ENCODE data around the gene GPC5.
"Not testable (repeated sequence)": the region's sequence is repeated elsewhere in the genome, so short reads cannot be mapped to it uniquely, and the experiment has no call there.

The GPC5 gene

DNA sequence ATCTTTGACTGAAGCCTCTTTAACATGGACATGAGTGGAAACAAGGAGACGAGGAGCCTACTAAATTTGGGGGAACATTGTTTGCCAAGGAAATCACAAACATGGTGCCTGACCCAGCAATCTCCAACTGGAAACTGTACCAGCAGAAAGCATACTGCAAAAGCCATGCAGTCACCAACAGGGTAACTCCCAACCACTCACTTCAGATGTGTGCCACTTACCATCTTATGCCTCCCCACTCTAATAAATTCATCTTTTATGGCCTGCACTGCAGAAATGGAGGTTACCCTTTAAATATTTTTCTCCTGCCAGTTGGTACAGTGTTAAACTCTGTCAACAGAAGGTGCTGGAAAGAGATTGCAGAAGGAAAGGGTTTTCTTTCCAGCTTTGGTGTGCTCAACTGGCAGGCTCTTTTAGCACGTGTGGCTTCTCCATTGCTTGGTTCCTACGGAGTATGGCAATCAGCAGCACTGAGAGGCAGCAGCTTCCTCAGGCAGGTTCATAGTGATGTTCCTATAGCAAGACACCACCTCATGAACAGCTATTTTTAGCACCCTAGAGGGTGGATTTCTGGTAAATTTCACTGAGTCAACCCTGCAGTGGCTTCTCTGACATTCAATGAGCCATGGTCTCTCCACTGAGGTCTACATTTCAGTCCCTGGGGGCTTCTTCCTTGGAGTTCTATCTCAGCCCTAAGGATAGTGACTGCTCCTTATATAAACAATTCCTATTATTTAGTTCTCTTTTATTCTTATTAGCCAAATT, 29.6 kb upstream of the GPC5 start:
- DNase-seq: no peak

DNA sequence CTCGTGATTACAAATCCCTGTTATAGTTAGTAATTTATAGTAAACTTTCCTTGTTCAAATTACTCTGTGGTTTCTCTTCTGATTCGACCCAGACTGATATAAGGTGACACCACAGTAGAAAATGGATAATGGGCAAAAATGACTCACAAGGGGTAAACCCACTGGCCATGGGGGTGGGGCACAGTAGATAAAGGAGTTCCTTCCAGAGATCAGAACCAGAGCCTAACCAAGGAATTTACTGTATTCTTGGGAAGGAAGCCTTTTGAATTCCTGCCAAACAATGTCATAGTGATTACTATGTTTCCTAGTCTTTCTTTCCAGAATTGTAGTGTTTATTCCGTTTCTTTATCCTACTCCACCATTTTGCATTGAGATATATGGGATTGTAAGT, 29.0 kb upstream of the GPC5 start:
- DNase-seq: no peak

DNA sequence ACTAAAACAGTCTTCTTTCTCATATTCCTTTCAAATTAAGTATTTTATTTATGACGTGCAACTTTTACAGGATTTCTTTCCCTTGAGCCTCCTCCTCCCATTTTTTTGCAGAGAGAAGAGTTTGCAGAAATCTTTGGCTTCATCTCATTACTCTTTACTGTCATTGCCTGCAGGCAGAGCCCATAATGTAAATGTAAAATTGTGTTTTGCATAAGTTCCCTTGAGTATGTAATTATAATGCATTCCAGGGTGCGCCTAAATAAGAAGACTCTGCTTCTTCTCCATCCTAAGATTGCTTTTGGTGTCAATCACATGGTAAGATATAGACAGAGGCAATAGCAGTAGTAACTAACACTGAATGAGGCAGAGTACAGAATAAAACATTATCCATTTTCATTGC, 27.9 kb upstream of the GPC5 start:
- no peak for DNase-seq

- no peak for DNase-seq
Observed at GRCh38 chr13:91372911-91373310, 25.5 kb upstream of the GPC5 start.

- DNase-seq: no peak
Observed at GRCh38 chr13:91375116-91375729, 23.2 kb upstream of the GPC5 start.

DNA sequence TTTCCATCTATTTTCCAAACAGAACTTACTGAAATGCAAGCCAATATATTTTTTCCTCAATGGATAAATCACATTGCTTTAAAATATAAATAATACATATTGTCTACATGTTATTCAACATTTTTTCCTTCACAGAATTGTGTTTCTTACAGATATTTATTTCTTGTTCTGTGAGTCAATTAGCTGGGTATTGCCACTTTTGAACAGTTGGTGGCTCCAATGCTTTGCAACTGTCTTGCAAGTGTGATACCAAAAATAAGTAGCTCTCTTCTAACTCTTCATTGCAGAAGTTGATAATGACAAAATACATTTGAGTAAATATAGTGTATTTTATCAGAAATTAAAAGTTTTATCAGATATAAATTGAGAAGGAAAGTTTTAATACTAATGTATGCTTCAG, 17.1 kb upstream of the GPC5 start:
- peak in 9 of 56 donors; percentile 2 to 35 (median 19) for DNase-seq

DNA sequence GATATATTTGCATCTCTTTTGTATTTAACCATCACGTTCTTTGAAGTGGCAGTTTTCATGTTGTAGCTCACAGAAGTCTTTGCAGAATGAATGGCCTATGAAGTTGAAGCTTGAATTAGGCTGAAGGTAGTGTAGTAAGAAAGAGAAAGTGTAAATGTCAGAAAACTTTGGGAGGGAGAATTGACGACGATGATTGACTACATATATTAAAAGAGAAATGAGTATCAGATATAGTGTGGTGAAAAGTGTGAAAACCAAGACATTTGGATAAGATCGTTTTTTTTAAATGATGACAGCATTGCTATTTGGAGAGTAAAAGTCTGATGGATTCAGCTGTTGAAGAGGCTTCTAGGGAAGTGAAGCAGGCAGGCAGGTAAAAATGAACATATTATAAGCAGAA, 14.6 kb upstream of the GPC5 start:
- no peak for DNase-seq

DNA sequence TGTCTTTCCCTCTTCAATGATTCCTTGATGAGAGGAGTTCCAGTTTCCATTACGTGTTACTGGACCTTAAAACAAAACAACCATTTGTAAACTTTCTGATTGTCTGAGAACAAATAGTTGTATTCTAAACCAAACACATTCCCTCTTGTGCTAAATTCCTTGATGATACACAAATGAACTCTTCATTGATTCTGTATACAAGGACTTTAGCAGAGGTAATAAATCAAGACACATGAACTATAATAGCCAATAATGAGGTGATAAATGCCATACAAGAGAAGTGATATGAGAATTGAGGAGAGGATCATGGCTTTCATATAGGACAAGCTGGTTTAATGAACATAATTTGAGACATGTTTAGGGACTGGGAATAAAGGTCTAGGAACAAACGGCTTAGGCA, 13.5 kb upstream of the GPC5 start:
- DNase-seq: no peak

DNA sequence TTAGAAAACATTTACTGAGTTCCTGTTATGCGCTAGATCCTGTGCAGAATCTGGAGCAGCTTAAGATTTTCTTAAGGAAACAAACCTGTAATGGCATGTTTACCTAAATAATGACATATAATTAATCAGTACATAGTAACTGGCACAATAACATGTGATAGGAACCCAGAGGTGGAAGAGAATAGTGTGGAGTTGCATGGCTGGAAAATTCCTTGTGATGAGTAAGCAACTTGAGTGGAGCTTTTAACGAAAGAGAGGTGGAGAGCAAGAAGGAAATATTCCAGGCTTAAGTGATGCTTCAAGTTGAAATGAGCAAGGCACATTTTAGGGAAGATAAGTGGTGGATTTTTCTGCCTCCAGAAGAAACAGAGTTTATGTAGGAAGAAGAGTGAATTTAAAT, 9.2 kb upstream of the GPC5 start:
- DNase-seq: no peak

GRCh38 chr13:91397595-91397994, 826 bp upstream of the GPC5 start:
- DNase-seq: no peak

DNA sequence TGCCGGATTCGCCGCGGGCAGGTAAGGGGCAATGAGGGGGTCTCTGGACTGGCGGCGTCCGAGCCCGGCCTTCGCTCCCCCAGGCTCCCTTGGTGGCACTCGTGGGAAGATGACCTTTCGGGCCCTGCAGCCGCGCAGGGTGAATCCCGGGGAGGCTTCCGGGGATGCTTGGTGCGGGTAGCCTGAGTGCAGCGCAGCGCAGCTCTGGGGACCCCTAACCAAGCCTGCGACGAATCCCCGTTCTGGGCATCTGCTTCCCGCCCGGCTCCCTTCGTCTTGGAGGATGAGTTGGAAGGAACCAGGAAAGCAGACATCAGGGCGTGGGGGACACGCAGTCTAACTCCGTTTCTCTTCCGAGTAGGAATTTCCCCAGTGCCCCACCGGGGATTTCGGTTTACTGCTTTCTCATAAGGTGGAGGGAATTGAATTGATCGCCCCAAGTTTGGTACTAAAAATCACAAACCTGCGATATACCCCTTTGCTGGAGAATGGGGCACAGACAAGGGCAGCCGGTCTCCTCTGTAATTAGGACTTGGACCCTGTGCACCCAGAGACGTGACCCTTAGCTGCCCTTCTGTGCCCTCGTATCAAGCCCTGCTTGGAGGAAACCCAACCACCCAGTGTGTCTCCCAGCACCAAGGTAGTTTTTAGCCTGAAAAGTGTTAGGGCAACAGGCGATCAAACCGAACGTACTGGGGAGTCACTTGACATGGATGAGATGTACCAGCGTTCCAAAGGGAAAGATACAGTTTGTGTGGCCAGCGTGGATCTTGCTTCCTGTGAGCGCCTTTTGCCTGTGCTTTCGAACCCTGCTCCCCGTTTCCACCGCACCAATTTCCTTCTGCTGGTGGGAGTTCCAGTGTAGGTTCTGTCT, 1.0 kb downstream of the GPC5 start:
- DNase-seq: peak in 15 of 56 donors; percentile 3 to 57 (median 21)

DNA sequence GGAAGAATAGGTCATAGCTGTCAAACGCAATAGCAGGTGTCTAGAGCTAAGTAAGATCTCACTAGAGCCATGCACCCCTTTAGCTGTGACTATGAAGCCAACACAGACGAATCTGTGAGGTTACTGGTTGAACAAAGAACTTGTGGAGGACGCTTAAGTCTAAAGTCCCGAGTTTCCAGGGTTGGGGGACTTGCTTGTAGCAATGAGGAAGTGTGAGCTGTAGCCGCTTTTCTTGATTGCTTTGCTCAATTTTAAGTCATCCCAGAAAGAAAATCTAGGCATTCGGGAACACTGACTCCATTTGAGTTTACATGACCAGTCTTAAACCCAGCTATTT, 1.6 kb downstream of the GPC5 start:
- peak in 3 of 56 donors; percentile 8 to 45 (median 37) for DNase-seq

DNA sequence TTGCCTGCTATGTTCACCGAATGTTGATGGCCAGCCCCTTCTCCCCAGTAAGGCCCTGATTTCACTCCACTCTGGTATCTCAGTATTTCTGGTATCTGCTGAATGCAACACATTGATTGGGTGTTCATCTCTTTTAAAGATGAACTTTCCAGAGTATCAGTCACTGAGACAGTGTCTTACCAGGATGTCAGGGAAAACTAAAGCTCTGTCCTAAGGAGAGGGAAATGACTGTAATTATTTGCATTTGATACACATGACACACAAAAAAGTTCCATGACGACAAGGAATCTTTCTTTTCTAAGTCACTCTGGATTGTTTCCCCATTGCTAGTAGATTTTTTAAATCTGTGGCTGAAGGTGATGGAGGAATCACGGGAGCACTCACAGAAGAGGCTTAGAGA, 2.2 kb downstream of the GPC5 start:
- peak in 1 of 56 donors; percentile 6 for DNase-seq

GRCh38 chr13:91401920-91402319, 3.5 kb downstream of the GPC5 start:
- no peak for DNase-seq

DNA sequence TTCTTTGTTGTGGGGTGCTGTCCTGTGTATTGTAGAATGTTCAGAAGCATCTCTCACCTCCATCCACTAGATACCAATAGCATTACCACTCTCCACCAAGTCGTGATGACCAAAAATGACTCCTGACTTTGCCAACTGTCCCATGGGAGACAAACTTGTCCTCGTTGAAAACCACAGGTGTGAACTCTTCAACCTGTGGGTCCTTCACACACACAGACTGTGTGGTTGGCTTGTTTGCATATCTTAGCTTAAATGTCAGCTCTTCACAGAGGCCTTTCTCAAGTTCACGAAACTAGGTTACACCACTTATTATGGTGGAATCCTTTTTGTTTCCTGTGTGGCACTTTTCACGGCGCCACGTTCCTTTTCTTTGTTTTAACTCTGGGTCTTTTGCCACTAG, 6.8 kb downstream of the GPC5 start:
- no peak for DNase-seq

DNA sequence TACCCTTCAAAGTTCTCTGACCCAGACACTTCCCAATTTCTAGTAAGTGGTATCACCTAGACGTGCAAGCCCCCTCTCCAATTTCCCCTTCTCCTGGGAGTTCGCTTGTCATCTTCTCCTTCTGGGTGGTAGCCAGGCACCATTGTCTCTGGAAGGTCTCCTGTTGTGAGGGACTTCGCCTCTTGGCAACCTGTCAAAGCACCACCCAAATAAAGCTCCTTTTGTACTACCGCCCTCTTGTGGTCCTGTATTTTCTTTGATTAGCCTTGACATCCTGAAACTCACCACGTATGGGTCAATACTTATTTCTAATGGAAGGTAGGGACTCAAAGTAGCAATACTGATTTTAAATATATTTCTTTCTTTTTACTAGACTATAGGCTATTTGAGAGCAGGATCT, 8.2 kb downstream of the GPC5 start:
- DNase-seq: peak in 3 of 56 donors; percentile 5 to 49 (median 9)

GRCh38 chr13:91408971-91409370, 10.6 kb downstream of the GPC5 start:
- no peak for DNase-seq

- not testable (repeated sequence) for DNase-seq
Observed at GRCh38 chr13:91416579-91416978, 18.2 kb downstream of the GPC5 start.

GRCh38 chr13:91417660-91418325, 19.4 kb downstream of the GPC5 start:
- no peak for DNase-seq

GRCh38 chr13:91426913-91427312, 28.5 kb downstream of the GPC5 start:
- DNase-seq: no peak

DNA sequence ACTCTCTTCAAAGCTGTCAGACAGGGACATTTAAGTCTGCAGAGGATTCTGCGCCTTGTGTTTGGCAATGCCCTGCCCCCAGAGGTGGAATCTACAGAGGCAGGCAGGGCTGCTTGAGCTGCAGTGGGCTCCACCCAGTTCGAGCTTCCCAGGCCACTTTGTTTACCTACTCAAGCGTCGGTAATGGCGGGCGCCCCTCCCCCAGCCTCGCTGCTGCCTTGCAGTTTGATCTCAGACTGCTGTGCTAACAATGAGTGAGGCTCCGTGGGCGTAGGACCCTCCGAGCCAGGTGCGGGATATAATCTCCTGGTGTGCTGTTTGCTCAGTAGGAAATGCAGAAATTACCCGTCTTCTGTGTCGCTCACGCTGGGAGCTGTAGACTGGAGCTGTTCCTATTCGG, 40.3 kb downstream of the GPC5 start:
- DNase-seq: not testable (repeated sequence)

DNA sequence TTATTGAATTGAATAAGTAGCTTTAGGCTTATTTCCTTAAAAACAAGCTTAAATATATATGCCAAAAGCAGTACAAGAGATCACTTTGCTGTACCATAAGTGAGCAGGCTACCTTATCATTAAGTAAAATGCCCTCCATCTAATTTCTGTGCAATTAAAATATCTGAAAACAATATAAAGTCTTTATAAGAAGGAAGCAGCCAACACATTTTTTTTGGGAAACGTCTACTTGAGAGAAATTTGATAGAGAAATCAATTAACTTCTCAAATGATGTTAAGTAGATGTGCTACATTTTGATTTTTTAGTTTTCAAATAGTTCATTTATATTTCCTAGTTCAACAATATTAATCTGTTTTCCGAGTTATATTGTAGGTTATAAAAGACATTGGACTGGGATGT, 52.5 kb downstream of the GPC5 start:
- no peak for DNase-seq
